Measurements from ENCODE around the gene C1orf116. TPM values are rescaled to one million over a fixed set of nuclear protein-coding genes. Genes with fewer than 3 reads are reported as not detected.
A peak's percentile ranks its signal among the peaks of the same experiment; 100 is the strongest.

Gene C1orf116
- total RNA-seq, 2 donors from 2014 or later: 36.5 to 107 TPM

DNA sequence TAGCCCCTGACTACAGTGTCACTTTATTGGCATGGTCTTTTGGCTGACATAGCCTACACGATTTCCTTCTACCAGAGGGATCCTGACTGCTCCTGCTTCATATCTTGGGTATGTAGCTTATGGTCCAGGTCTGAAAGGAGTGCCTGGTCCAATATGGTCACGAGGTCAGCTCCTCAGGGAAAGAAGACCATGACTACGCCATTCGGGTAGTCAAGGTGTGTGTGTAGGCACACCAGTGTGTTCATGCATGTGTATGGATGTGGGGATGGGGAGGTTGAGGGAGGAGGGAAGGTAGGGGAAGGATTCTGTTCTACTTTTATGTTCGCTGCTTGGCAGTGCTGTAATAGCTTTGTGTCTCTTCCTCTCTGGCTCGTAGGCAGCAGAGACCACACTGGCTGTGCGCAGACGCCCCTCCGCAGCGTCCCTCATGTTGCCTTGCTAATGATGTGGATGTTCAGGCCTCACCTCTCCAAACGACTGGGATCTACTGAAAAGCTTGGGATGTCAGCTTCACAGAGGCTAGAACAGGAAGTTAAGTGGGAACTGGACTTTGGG, 46.1 kb upstream of the C1orf116 start:
- H3K27me3 ChIP-seq (replicated peaks; ENCODE audit: insufficient read depth): no peaks in the 10 kb centered on the region
- TF ChIP-seq POLR2A (IDR thresholded peaks at IDR 0.05): no peak
- no peak for TF ChIP-seq POLR2AphosphoS5 (IDR thresholded peaks at IDR 0.05)
- TF ChIP-seq, protein P1, sequence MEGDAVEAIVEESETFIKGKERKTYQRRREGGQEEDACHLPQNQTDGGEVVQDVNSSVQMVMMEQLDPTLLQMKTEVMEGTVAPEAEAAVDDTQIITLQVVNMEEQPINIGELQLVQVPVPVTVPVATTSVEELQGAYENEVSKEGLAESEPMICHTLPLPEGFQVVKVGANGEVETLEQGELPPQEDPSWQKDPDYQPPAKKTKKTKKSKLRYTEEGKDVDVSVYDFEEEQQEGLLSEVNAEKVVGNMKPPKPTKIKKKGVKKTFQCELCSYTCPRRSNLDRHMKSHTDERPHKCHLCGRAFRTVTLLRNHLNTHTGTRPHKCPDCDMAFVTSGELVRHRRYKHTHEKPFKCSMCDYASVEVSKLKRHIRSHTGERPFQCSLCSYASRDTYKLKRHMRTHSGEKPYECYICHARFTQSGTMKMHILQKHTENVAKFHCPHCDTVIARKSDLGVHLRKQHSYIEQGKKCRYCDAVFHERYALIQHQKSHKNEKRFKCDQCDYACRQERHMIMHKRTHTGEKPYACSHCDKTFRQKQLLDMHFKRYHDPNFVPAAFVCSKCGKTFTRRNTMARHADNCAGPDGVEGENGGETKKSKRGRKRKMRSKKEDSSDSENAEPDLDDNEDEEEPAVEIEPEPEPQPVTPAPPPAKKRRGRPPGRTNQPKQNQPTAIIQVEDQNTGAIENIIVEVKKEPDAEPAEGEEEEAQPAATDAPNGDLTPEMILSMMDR (IDR thresholded peaks at IDR 0.05): no peak
- H3K36me3 ChIP-seq: no peaks in the 10 kb centered on the region
- no peak for DNase-seq (ENCODE audit: low spot score)
- no peaks in the 10 kb centered on the region for H3K4me1 ChIP-seq (replicated peaks)
- intact Hi-C loops (cut with DNase I): no loop called here
- no peak overlapping the region for H3K27ac ChIP-seq
- 85% methylated on average over 11 of the region's 11 CpGs for WGBS
- no peak overlapping the region for H3K4me3 ChIP-seq
- H3K9me3 ChIP-seq: no peaks in the 10 kb centered on the region

DNA sequence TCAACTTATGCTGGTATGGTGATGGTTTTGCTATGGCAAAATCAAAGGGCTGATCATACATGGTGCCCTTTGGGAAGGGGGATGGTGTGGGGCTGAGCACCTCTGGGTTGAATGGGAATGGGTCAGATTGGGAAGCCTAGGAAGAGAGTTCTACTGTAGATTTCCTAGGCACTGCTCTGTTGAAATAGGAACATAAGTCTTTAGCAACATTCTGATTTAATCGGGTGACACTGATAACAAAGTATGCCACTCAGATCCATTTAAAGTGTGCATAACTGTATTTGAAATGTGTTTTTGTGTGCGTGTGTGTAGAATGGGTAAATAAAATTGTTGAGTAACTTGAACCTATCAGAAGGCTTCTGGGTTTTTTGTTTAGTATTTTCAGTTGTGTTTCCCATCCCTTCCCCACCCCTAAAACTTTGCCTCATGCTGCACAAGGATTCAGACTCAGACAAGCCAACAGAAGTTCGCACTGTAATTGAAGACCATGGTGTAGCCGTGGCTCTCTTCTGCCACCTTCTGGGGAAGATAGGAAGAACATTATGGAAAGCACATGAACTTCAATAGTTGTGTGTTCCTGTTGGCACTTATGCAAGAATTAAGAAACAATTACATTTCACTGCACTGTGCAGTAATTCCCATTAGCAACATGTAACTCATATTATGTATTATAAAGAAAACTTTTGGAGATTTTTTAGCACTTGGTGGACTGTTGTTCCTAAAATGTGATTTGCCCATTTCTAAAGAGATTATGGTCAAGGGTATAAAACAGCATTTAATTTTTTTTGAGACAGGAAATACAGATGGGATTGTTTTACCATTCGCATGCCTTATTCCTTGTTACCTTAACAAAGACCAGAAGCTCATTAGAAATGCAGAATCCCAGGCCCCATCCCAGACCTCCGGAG, 45.2 kb upstream of the C1orf116 start:
- Histone ChIP-seq H3K27ac (no peak overlapping the region), H3K9me3 (no peaks in the 10 kb centered on the region), H3K4me1 (replicated peaks) (no peaks in the 10 kb centered on the region), H3K36me3 (no peaks in the 10 kb centered on the region), H3K4me3 (no peak overlapping the region), H3K27me3 (replicated peaks; ENCODE audit: insufficient read depth) (no peaks in the 10 kb centered on the region)
- intact Hi-C loops (cut with DNase I): no loop called here
- TF ChIP-seq, protein P1 (IDR thresholded peaks at IDR 0.05): peak; percentile 36 to 90 (median 86)
- TF ChIP-seq POLR2AphosphoS5 (IDR thresholded peaks at IDR 0.05): peak; percentile 68
- TF ChIP-seq POLR2A (IDR thresholded peaks at IDR 0.05): no peak
- 40% methylated on average over 6 of the region's 6 CpGs for WGBS
- peak; percentile 75 for DNase-seq (ENCODE audit: low spot score)

DNA sequence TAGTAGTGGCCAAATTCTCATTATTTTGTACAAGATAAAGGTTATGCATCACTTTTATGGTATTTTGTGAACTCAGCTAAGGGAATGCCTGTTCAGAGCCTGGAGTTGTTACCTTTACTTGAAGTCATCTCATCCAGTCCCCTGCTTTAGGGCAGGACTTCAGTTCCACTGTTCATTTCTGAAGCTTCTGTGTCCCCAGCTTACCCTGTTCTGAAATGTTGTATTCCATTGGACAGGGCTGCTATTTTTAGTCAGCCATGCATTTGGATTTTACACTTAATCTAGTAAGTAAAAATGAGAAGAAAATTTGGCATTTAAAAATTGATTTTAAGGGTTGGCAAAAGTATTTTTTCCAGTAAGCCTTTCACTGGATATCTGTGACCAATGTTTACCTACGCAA, 44.5 kb upstream of the C1orf116 start:
- Histone ChIP-seq H3K9me3 (no peaks in the 10 kb centered on the region), H3K27ac (no peak overlapping the region), H3K36me3 (no peaks in the 10 kb centered on the region), H3K4me3 (no peak overlapping the region), H3K4me1 (replicated peaks) (no peaks in the 10 kb centered on the region), H3K27me3 (replicated peaks; ENCODE audit: insufficient read depth) (no peaks in the 10 kb centered on the region)
- TF ChIP-seq POLR2A (IDR thresholded peaks at IDR 0.05) (no peak), POLR2AphosphoS5 (IDR thresholded peaks at IDR 0.05) (no peak)
- TF ChIP-seq, protein P1 (IDR thresholded peaks at IDR 0.05): no peak
- DNase-seq (ENCODE audit: low spot score): no peak
- intact Hi-C loops (cut with DNase I): no loop called here
- WGBS: 92% methylated on average over 1 of the region's 1 CpG

GRCh38 chr1:207076181-207076955, 43.8 kb upstream of the C1orf116 start:
- no peak overlapping the region for H3K27ac ChIP-seq
- WGBS: 67% methylated on average over 5 of the region's 5 CpGs
- intact Hi-C loops (cut with DNase I): no loop called here
- no peaks in the 10 kb centered on the region for H3K27me3 ChIP-seq (replicated peaks; ENCODE audit: insufficient read depth)
- H3K4me3 ChIP-seq: no peak overlapping the region
- H3K9me3 ChIP-seq: no peaks in the 10 kb centered on the region
- TF ChIP-seq POLR2AphosphoS5 (IDR thresholded peaks at IDR 0.05) (no peak), POLR2A (IDR thresholded peaks at IDR 0.05) (no peak)
- TF ChIP-seq, protein P1 (IDR thresholded peaks at IDR 0.05): no peak
- H3K36me3 ChIP-seq: peaks cover 0 to 2% of the 10 kb centered on the region in 2 donors
- DNase-seq (ENCODE audit: low spot score): no peak
- no peaks in the 10 kb centered on the region for H3K4me1 ChIP-seq (replicated peaks)

All from prostate gland (tissue), 2 donors.